Measurements from ENCODE around the gene LARGE1.
"Not testable (repeated sequence)": the region's sequence is repeated elsewhere in the genome, so short reads cannot be mapped to it uniquely, and the experiment has no call there.

LARGE1 gene

DNA sequence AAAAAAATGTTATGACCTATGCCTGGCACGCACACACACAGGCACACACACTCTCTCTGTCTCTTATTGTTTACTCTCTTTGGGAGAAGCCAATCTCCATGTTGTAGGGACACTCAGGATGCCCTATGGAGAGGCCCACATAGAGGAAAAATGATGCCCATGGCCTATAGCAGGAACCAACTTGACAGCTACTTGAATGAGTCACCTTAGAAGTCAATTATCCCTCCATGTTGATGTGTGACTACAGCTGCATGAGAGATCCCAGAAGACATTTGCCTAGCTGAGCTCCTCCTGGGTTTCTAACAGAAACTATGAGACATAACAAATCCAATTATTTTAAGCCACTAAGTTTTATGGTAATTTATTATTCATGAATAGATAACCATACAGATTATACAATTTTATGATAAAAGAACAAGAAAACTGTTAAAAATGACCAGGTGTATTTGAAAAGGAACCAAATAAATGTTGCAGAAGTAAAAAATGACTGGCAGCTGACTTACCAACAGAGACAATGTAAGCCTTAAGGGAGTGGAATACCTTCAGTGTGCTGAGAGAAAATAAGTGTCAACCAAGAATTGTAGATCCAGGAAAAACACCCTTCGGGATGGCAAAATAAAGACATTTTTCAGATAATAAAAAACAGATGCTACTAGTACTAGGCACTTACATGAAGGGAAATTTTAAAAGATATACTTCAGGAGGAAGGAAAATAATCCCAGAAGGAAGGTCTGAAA, 458.4 kb downstream of the LARGE1 start:
- Histone ChIP-seq H3K4me1 (ENCODE audit: control insufficient read depth in 1 of 2, insufficient read depth in 2 of 2, low read length in 2 of 2) (peaks cover 0 to 8% of the 10 kb centered on the region in 2 donors), H3K27me3 (ENCODE audit: low read depth, low read length) (no peaks in the 10 kb centered on the region), H3K4me3 (ENCODE audit: low read depth in 1 of 2, low read length in 2 of 2) (no peak overlapping the region), H3K9me3 (ENCODE audit: control insufficient read depth in 1 of 2, low read length in 2 of 2) (peaks cover 0 to 4% of the 10 kb centered on the region in 2 donors), H3K36me3 (ENCODE audit: control insufficient read depth in 1 of 2, insufficient read depth in 2 of 2, low read length in 2 of 2) (no peaks in the 10 kb centered on the region), H3K27ac (ENCODE audit: low read length) (no peak overlapping the region)

DNA sequence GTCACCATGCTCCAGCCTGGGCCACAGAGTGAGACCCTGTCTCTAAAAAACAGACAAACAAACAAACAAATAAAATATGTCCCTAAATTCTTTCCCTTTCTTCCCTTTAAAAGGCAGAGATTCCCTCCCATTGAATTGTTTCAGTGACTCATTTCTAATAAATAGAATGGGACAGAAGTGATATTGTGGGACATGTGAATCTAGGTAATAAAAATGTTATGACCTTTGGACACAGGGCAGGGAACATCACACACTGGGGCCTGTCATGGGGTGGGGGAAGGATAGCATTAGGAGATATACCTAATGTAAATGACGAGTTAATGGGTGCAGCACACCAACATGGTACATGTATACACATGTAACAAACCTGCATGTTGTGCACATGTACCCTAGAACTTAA, 459.0 kb downstream of the LARGE1 start:
- not testable (repeated sequence) for H3K27ac ChIP-seq (ENCODE audit: low read length); H3K4me3 ChIP-seq (ENCODE audit: low read depth in 1 of 2, low read length in 2 of 2); H3K4me1 ChIP-seq (ENCODE audit: control insufficient read depth in 1 of 2, insufficient read depth in 2 of 2, low read length in 2 of 2); H3K9me3 ChIP-seq (ENCODE audit: control insufficient read depth in 1 of 2, low read length in 2 of 2); H3K36me3 ChIP-seq (ENCODE audit: control insufficient read depth in 1 of 2, insufficient read depth in 2 of 2, low read length in 2 of 2); H3K27me3 ChIP-seq (ENCODE audit: low read depth, low read length)

DNA sequence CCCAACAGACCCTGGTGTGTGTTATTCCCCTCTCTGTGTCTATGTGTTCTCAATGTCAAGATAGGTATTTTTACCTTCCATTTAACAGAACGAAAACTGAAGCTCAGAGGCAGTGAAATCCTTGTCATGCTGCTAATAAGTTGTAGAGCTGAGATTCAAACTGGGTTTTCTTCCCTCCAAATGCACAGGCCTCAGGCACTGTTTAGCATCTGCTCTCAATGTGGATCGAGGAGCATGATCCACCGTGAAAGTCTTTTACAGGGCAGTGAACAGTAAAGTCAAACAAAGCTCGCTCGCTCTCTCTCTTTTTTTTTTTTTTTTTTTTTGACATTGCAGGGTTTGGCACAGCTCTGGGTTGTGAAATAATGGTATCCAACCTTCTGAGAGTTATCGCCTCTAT, 461.1 kb downstream of the LARGE1 start:
- Histone ChIP-seq H3K4me3 (ENCODE audit: low read depth in 1 of 2, low read length in 2 of 2) (no peak overlapping the region), H3K27me3 (ENCODE audit: low read depth, low read length) (no peaks in the 10 kb centered on the region), H3K9me3 (ENCODE audit: control insufficient read depth in 1 of 2, low read length in 2 of 2) (peaks cover 0 to 4% of the 10 kb centered on the region in 2 donors)

DNA sequence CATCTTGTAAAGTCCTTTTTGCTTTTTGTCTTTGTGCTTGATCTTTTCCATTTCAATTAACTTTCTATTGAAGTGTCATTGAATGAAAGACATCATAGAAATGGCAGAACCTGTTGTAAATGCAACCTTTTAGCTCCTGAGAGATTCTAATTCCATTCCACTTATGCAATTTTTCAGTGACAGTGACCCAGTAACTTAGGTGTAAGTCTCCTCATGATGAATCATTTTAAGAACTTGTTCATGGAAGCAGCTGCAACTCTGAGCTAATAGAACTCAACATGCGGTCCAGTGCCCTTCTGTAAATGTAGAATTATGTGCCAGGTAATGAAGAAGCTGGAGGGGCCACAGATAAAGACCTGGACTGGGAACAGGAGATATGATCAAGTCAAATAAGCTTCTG, 463.8 kb downstream of the LARGE1 start:
- Histone ChIP-seq H3K36me3 (ENCODE audit: control insufficient read depth in 1 of 2, insufficient read depth in 2 of 2, low read length in 2 of 2) (no peaks in the 10 kb centered on the region), H3K9me3 (ENCODE audit: control insufficient read depth in 1 of 2, low read length in 2 of 2) (no peaks in the 10 kb centered on the region), H3K27me3 (ENCODE audit: low read depth, low read length) (no peaks in the 10 kb centered on the region), H3K4me1 (ENCODE audit: control insufficient read depth in 1 of 2, insufficient read depth in 2 of 2, low read length in 2 of 2) (no peaks in the 10 kb centered on the region), H3K4me3 (ENCODE audit: low read depth in 1 of 2, low read length in 2 of 2) (no peak overlapping the region), H3K27ac (ENCODE audit: low read length) (no peak overlapping the region)

More for the DNA sequence above, 461.1 kb downstream of the LARGE1 start:
- Histone ChIP-seq H3K36me3 (ENCODE audit: control insufficient read depth in 1 of 2, insufficient read depth in 2 of 2, low read length in 2 of 2) (no peaks in the 10 kb centered on the region), H3K4me1 (ENCODE audit: control insufficient read depth in 1 of 2, insufficient read depth in 2 of 2, low read length in 2 of 2) (no peaks in the 10 kb centered on the region), H3K27ac (ENCODE audit: low read length) (no peak overlapping the region)

DNA sequence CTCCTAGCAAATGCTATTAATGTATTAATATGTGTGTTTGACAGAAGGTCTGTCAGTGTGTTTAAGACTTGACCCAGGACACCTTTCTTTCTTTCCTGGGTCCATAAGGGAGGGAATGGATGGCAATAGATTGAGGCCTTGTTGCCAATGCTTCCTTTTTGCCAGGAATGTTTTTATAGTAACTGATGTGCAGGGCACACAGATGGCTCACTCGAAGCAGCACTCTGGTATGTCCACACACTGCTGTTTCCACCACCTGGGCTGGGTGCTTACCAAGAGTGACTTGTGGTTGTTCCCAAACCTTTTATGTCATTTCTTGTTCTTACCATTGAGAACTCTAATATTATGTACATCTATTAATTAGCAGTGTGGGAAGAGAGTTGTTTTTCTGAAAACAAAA, 465.2 kb downstream of the LARGE1 start:
- no peaks in the 10 kb centered on the region for H3K36me3 ChIP-seq (ENCODE audit: control insufficient read depth in 1 of 2, insufficient read depth in 2 of 2, low read length in 2 of 2)
- H3K9me3 ChIP-seq (ENCODE audit: control insufficient read depth in 1 of 2, low read length in 2 of 2): no peaks in the 10 kb centered on the region
- no peak overlapping the region for H3K27ac ChIP-seq (ENCODE audit: low read length)
- no peaks in the 10 kb centered on the region for H3K27me3 ChIP-seq (ENCODE audit: low read depth, low read length)
- no peaks in the 10 kb centered on the region for H3K4me1 ChIP-seq (ENCODE audit: control insufficient read depth in 1 of 2, insufficient read depth in 2 of 2, low read length in 2 of 2)
- no peak overlapping the region for H3K4me3 ChIP-seq (ENCODE audit: low read depth in 1 of 2, low read length in 2 of 2)

DNA sequence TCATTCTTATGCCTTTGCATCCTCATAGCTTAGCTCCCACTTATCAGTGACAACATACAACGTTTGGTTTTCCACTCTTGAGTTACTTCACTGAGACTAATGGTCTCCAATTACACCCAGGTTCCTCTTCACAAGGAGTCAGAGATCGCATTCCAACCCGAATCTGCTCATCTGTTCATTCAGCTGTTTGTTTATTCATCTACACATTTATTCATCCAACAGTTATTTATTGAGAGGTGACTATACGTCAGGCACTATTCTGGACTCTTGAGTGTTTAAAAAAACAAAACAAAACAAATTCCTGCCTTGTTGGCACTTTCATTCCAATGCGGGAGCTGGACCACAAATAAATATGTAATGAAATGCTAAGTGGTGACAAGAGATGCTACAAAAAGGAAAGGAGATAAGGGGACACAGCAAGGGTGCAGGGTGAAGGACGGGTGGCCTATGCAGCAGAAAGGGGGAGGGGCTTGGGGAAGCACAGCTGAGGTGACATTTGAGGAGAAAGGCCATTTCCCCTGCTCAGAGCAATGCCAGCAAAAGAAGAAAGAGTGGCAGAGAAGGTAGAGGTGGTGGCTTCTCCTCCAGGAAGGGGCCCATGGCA, 468.3 kb downstream of the LARGE1 start:
- Histone ChIP-seq H3K4me1 (ENCODE audit: control insufficient read depth in 1 of 2, insufficient read depth in 2 of 2, low read length in 2 of 2) (no peaks in the 10 kb centered on the region), H3K27ac (ENCODE audit: low read length) (no peak overlapping the region), H3K9me3 (ENCODE audit: control insufficient read depth in 1 of 2, low read length in 2 of 2) (no peaks in the 10 kb centered on the region), H3K27me3 (ENCODE audit: low read depth, low read length) (no peaks in the 10 kb centered on the region), H3K4me3 (ENCODE audit: low read depth in 1 of 2, low read length in 2 of 2) (no peak overlapping the region), H3K36me3 (ENCODE audit: control insufficient read depth in 1 of 2, insufficient read depth in 2 of 2, low read length in 2 of 2) (no peaks in the 10 kb centered on the region)

DNA sequence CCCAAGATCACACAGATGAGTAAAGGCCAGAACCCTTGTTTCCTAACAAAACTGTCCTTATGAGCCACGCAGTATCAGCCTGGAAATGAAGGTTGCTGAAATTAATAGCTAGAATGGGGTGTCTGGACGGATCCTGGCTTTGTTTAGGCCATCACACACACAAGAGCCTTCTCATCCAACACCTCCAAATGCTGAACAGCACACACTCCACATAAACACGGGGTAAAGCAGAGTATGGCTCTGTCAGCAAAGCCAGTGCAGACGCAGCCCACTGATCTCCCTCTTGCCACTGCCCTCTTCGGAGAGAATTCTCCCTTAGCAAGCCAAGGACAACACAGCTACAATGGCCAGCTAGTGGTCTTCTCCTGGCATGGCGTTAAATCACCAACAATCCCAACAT, 469.5 kb downstream of the LARGE1 start:
- Histone ChIP-seq H3K9me3 (ENCODE audit: control insufficient read depth in 1 of 2, low read length in 2 of 2) (no peaks in the 10 kb centered on the region), H3K36me3 (ENCODE audit: control insufficient read depth in 1 of 2, insufficient read depth in 2 of 2, low read length in 2 of 2) (no peaks in the 10 kb centered on the region), H3K4me1 (ENCODE audit: control insufficient read depth in 1 of 2, insufficient read depth in 2 of 2, low read length in 2 of 2) (no peaks in the 10 kb centered on the region), H3K27ac (ENCODE audit: low read length) (no peak overlapping the region), H3K27me3 (ENCODE audit: low read depth, low read length) (no peaks in the 10 kb centered on the region), H3K4me3 (ENCODE audit: low read depth in 1 of 2, low read length in 2 of 2) (no peak overlapping the region)

DNA sequence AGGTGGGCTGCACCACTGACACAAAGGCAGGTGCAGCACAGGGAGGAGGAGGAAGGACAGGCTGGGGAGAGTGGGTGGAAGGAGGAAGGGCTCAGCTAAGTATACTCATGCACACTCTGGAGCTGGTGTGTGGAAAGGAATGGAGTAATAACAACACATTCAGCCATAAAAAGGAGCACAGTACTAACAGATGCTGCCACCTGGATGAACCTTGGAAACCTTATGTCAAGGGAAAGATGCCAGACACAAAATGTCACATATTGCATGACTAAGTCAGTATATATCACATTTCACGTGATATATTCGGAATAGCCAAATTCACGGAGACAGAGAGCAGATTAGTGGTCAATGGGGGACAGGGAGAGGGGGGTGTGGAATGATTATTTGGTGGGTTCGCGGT, 472.5 kb downstream of the LARGE1 start:
- H3K36me3 ChIP-seq (ENCODE audit: control insufficient read depth in 1 of 2, insufficient read depth in 2 of 2, low read length in 2 of 2): no peaks in the 10 kb centered on the region
- no peaks in the 10 kb centered on the region for H3K4me1 ChIP-seq (ENCODE audit: control insufficient read depth in 1 of 2, insufficient read depth in 2 of 2, low read length in 2 of 2)
- no peak overlapping the region for H3K27ac ChIP-seq (ENCODE audit: low read length)
- H3K27me3 ChIP-seq (ENCODE audit: low read depth, low read length): no peaks in the 10 kb centered on the region
- no peaks in the 10 kb centered on the region for H3K9me3 ChIP-seq (ENCODE audit: control insufficient read depth in 1 of 2, low read length in 2 of 2)
- H3K4me3 ChIP-seq (ENCODE audit: low read depth in 1 of 2, low read length in 2 of 2): no peak overlapping the region

DNA sequence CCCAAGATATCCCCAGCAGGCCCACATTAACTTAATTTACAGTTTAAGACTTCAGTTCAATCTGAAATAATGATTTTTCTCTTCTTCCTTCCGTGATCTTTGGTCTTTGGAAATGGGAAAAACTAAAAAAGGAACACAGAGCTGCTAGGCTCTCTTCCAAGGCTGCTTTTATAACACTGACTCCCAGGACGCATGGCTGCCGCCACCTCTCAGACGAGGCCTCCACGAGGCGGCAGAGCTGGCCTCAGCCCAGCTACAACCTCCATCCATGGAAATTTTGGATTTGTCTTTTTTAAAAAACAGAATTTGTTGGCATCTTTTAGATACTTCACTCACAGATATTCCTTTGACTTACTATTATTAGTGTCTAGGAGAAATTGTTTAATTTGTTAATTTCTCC, 476.6 kb downstream of the LARGE1 start:
- Histone ChIP-seq H3K36me3 (ENCODE audit: control insufficient read depth in 1 of 2, insufficient read depth in 2 of 2, low read length in 2 of 2) (no peaks in the 10 kb centered on the region), H3K27me3 (ENCODE audit: low read depth, low read length) (no peaks in the 10 kb centered on the region), H3K4me3 (ENCODE audit: low read depth in 1 of 2, low read length in 2 of 2) (no peak overlapping the region), H3K4me1 (ENCODE audit: control insufficient read depth in 1 of 2, insufficient read depth in 2 of 2, low read length in 2 of 2) (no peaks in the 10 kb centered on the region), H3K9me3 (ENCODE audit: control insufficient read depth in 1 of 2, low read length in 2 of 2) (no peaks in the 10 kb centered on the region), H3K27ac (ENCODE audit: low read length) (no peak overlapping the region)

DNA sequence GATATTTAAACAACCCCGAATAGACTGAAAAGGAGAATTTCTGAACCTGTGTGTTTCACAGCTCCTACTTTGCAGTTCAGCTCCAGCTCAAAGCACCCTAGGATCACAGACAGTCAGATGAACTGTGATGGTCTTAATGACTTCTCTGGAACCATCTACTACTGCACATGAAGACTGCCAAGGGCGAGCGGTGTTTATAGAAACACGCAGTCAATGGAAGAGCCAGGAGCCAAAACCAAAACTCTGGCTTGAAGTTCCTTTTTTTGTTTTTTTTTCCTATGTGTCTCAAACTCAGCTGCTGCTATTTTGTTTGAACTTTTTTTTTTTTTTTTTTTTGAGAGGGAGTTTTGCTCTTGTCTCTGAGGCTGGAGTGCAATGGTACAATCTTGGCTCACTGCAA, 479.5 kb downstream of the LARGE1 start:
- Histone ChIP-seq H3K27me3 (ENCODE audit: low read depth, low read length) (no peaks in the 10 kb centered on the region), H3K9me3 (ENCODE audit: control insufficient read depth in 1 of 2, low read length in 2 of 2) (no peaks in the 10 kb centered on the region), H3K4me1 (ENCODE audit: control insufficient read depth in 1 of 2, insufficient read depth in 2 of 2, low read length in 2 of 2) (peaks cover 0 to 5% of the 10 kb centered on the region in 2 donors), H3K4me3 (ENCODE audit: low read depth in 1 of 2, low read length in 2 of 2) (no peak overlapping the region), H3K27ac (ENCODE audit: low read length) (no peak overlapping the region), H3K36me3 (ENCODE audit: control insufficient read depth in 1 of 2, insufficient read depth in 2 of 2, low read length in 2 of 2) (no peaks in the 10 kb centered on the region)

DNA sequence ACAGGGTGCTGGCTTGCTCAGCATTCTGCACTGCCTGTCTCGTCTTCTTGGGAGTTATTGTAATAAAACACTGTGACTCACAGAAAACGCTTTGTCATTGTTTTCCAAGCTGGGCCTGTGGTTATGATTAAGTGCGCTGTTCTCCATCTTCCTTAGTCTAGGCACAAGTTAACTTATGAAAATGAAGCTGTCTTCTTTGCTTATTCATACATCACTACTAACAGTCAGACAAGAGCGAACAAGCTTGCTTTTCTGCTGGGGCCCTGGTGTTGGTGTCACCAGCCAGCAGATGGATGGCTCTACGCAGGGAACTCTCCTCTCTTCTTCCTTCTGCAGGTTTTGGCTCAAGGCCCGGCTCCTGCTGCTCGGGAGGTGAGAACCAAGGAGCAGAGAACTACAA, 482.0 kb downstream of the LARGE1 start:
- Histone ChIP-seq H3K36me3 (ENCODE audit: control insufficient read depth in 1 of 2, insufficient read depth in 2 of 2, low read length in 2 of 2) (no peaks in the 10 kb centered on the region), H3K4me3 (ENCODE audit: low read depth in 1 of 2, low read length in 2 of 2) (no peak overlapping the region), H3K27ac (ENCODE audit: low read length) (no peak overlapping the region), H3K9me3 (ENCODE audit: control insufficient read depth in 1 of 2, low read length in 2 of 2) (no peaks in the 10 kb centered on the region), H3K27me3 (ENCODE audit: low read depth, low read length) (no peaks in the 10 kb centered on the region), H3K4me1 (ENCODE audit: control insufficient read depth in 1 of 2, insufficient read depth in 2 of 2, low read length in 2 of 2) (peaks cover 0 to 5% of the 10 kb centered on the region in 2 donors)

DNA sequence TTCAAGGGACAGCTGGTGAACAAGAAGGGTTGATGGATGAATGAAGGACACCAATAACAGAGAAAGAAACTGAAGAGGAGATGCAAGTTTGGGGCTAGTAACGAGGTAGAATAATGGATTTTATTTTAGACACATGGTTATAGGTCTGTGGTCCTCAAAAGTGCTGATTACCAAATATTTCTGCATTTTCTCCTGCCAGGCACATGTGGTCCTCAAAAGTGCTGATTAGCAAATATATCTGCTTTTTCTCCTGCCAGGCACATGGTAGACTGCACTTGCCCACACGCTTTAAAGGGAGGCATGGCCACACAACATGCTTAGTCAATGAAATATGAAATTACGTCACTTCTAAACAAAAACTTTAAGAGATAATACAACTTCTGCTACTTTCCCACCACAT, 489.0 kb downstream of the LARGE1 start:
- Histone ChIP-seq H3K4me1 (ENCODE audit: control insufficient read depth in 1 of 2, insufficient read depth in 2 of 2, low read length in 2 of 2) (peaks cover 0 to 10% of the 10 kb centered on the region in 2 donors), H3K27me3 (ENCODE audit: low read depth, low read length) (no peaks in the 10 kb centered on the region), H3K9me3 (ENCODE audit: control insufficient read depth in 1 of 2, low read length in 2 of 2) (no peaks in the 10 kb centered on the region), H3K4me3 (ENCODE audit: low read depth in 1 of 2, low read length in 2 of 2) (no peak overlapping the region), H3K36me3 (ENCODE audit: control insufficient read depth in 1 of 2, insufficient read depth in 2 of 2, low read length in 2 of 2) (peaks cover 0 to 26% of the 10 kb centered on the region in 2 donors), H3K27ac (ENCODE audit: low read length) (no peak overlapping the region)
